LNCAP (cell line): ENCODE measurements around the gene TXNDC16.

Source experiments
- CTCF ChIP-seq: fragments of 450-650 bp; IDR thresholded peaks from 2 replicates; pipeline ENCODE4 v1.5.1; 2017; ENCODE audit warnings: mild to moderate bottlenecking

The TXNDC16 gene

GRCh38 chr14:52461721-52462120, 90.6 kb downstream of the TXNDC16 start:
- no peak for TF ChIP-seq CTCF

GRCh38 chr14:52458721-52459085, 93.6 kb downstream of the TXNDC16 start:
- no peak for TF ChIP-seq CTCF

- no peak for TF ChIP-seq CTCF
Measured at GRCh38 chr14:52457411-52457810, 94.9 kb downstream of the TXNDC16 start.

GRCh38 chr14:52455291-52456088, 96.8 kb downstream of the TXNDC16 start:
- TF ChIP-seq CTCF, result no peak

GRCh38 chr14:52447236-52447635, 105.1 kb downstream of the TXNDC16 start:
- no peak for TF ChIP-seq CTCF

GRCh38 chr14:52446355-52446754, 106.0 kb downstream of the TXNDC16 start:
- no peak for TF ChIP-seq CTCF

- no peak for TF ChIP-seq CTCF
Measured at GRCh38 chr14:52443506-52443905, 108.8 kb downstream of the TXNDC16 start.

GRCh38 chr14:52442602-52443001, 109.7 kb downstream of the TXNDC16 start:
- no peak for TF ChIP-seq CTCF
